ENCODE results near the gene BIRC7. TPM values are rescaled to one million over a fixed set of nuclear protein-coding genes. Genes with fewer than 3 reads are reported as not detected.
A peak's percentile ranks its signal among the peaks of the same experiment; 100 is the strongest.
"Not testable (repeated sequence)": the region's sequence is repeated elsewhere in the genome, so short reads cannot be mapped to it uniquely, and the experiment has no call there.

Gene BIRC7
- total RNA-seq, 1 donor from 2014 or later = not detected

DNA sequence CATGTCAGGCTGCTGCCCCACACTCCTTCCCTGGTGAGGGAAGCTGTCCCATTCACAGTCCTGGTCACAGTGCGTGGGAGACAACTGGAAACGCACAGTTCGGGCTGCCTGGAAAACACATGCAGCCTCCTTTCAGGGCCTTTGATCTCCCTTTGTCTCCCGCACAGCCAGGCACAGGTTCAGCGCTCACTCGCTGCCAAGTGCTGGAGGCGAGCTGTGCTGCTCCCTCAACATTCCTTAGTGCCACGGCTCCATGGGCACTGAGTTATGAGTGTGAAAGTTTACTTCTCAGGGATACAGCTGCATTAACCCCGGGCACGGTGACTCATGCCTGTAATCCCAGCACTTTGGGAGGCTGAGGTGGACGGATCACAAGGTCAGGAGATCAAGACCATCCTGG lies 28.8 kb upstream of the BIRC7 start:
- DNase-seq (ENCODE audit: low spot score in 2 of 2) = no peak
- FAIRE-seq = no peak

DNA sequence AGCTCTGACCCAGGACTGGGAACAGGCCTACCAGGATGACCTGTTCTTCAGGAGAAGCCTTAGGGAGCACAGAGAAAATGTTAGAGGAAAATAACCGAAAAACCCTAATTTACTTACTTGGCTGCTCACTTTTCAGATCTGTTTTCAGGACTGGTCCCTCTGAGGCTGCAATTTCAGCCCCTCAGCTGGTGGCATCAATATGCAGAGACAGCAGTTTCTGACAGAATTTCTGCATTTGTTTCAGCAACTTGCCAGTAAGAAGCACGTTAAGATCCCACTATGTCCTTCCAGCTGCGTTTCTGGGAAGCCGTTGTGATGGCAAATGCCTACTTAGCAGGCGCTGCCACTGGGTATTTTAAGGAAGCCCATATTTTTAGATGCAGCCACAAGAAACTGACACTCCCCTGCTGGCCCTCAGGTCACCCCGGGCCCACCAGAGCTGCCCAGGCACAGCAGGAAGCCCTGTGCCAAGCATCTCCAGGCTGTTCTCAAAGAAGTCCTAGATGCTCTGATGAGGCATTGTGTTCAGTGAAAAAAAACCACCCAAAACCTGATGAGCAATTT lies 27.3 kb upstream of the BIRC7 start:
- no peak for FAIRE-seq
- no peak for DNase-seq (ENCODE audit: low spot score in 2 of 2)

DNA sequence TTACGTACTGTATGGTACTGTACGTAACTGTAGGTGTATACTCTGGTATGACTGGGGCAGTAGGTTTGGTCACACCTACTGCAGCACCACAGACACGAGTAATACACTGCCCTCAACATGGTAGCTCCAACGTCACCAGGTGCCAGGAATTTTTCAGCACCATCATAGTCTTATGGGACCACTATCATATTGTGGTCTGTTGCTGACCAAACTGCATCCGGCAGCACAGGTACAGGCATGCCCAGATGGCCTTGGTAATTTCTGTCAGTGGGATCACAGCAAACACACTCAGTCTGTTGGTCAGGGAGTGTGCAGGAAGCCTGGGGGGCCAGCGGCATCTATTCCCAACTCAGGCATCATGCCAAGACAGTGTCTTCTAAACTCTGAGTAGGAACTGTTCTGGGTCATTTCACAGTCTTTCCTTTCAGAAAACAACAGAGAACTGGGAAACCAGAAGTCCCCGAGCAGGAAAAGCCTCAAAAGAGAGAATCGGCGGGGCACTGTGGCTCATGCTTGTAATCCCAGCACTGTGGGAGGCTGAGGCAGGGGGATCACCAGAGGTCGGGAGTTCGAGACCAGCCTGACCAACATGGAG lies 25.6 kb upstream of the BIRC7 start:
- no peak for FAIRE-seq
- DNase-seq (ENCODE audit: low spot score in 2 of 2) = no peak

DNA sequence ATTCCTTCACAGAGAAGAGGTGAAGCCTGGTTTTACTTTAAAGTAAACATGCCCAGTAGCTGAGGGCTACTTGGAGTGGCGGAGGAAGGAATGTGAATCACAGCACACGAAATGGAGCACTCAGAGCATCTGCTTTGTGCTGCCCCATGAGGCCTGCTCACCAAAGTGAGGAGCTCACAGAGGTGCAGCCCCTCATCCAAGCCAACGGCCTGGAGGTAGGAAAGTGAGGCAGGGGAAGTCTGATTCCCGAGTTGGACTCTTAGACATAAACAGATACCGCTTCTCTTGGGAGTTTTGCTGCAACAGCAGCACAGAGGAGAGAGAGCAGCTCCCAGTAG lies 23.3 kb upstream of the BIRC7 start:
- no peak for FAIRE-seq

DNA sequence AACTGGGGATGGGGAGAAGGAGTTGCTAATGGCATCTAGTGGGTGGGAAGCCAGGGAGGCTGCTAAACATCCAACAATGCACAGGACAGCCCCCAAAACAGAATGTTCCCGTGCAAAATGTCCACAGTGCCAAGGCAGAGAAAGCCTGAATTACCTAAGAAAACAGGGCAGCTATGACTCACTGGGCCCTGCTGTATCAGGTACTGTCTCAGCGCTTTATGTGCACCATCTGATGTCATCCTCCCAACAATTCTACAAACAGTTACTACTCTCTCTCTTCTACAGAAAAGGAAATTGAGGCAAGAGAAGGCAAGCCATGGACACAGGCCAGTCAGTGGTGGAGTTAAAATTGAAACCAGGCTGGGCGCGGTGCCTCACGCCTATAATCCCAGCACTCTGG lies 22.9 kb upstream of the BIRC7 start:
- DNase-seq (ENCODE audit: low spot score in 2 of 2) = no peak
- FAIRE-seq = no peak

More for the DNA sequence above, 23.3 kb upstream of the BIRC7 start:
- no peak for DNase-seq (ENCODE audit: low spot score in 2 of 2)

DNA sequence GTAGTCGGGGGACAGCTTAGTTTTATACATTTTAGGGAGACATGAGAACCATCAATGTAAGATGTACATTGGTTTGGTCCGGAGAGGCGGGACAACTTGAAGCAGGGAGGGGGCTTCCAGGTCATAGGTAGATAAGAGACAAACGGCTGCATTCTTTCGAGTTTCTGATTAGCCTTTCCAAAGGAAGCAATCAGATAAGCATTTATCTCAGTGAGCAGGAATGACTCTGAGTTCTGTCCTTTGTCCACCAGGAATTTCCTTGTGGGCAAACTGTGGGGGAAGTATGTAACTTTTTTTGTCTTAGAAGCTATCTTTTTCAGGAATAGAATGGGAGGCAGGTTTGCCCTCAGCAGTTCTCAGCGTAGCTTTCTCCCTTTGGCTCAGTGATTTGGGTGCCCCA lies 21.2 kb upstream of the BIRC7 start:
- DNase-seq (ENCODE audit: low spot score in 2 of 2) (no peak), FAIRE-seq (no peak)

DNA sequence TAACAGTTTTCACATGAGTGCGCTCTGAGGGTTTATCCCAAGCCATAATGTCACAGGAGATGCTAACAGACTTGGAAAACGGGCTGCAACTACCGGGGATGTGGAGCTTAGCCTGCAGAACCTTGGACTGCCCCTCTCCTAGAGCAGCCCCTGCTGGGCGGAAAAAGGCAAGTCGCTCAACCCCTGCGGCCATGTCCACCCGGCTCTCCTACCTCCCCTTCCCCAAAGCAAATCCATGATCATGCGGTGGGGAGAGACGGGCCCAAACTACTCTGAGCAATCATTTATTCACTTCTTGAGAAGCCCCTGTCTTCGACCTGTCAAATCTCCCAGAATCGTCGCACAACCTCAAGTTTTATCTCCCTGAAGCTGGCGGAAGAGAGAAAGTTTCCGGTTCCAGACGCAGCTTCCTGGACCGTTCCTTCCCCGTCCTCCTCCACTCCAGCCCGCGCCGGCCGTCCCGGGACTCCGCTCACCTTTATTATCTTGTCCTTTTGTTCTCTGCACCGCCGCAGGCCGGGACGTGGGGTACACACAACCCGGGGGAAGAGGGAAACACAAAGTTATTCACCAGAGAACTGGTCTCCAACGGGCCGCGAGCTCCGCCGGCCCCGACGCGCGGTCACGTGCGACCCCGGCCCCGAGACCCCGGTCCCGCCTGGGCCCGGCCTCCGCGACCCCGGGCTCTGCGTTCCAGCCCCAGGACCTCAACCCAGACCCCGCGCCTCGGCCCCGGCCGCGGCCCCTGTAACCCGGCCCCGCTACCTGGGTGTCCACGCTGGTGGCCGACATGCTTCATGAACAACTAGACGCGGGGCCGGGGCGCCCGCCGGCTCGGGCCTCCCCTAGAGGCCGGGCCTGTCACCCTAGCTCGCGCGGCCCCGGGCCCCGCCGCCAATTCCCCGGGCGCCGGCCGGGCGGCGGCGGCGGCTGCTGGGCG lies 20.3 kb upstream of the BIRC7 start:
- FAIRE-seq (no peak), DNase-seq (ENCODE audit: low spot score in 2 of 2) (no peak)

DNA sequence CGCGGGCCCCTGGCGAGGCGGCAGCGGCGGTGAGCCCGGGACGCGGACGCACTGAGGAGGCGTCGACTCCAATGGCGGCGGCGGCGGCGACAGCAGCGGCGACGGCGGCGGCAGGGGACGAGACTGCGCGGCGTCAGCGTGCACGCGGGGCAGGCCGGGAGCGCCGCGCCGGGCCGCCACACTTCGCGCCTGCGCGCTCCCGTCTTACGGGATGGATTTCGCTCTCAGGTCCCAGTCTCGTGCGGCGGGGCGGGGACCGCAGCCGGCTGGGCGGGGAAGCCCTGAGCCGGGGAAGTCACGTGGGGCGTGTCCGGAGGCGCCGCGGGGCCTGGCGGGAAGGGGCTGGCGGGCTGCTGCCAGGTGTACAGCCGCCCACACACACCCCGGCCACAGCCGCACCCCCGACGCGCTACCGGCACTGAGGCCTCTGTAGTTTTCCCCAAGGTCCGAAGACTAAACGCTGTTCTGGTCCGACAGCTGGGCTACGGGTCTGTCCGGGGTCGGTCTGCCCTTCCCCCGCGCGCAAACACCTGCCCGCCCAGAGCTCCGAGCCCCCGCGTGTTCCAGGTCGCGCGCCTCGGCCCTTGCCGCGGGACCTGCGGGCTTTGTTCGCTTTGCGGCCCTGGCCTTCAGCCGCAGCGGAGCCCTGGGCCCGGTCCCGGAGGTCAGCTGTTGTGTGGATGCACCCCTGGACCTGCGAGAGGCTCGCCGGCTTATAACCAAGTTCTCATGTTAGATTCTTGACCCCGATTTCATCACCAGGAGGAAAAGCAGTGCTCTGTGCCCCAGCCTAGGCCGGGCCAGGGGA lies 19.5 kb upstream of the BIRC7 start, which contains the start of gene YTHDF1:
YTHDF1 (minus strand) TSS at position 91 of the 808 bp plus-strand sequence. CDS start 239 bp downstream, outside the sequence.
- FAIRE-seq (no peak), DNase-seq (ENCODE audit: low spot score in 2 of 2) (peak; percentile 100)

DNA sequence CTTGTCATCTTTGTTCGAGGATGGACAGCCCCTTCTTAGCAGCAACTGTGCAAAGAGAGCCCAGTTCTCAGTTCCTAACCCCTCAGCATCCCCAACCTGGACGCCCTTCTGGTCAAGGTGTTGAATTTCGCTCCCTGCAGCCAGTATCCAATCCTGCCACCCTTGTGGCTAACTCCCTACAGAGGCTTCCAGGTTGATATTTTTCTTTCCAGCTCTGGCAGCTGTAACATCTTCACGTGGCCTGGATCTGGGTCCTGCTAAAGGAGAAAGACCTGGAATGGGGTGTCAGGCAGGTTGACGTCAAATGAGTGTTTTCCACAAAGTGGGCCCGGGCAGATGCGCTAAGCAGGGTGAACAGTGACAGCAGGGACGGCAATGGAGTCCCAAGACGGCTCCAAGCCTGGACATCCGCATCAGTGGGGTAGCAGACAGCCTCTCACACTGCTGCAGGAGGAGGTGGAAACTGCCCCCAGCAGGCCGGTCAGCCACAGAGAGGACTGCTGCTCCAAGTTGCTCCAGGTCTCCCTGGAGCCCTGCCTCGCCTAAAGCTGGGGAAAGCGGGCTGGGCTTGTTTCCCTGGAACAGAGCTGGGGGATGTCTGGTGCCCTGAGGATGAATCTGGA lies 18.7 kb upstream of the BIRC7 start:
- FAIRE-seq = no peak
- no peak for DNase-seq (ENCODE audit: low spot score in 2 of 2)

DNA sequence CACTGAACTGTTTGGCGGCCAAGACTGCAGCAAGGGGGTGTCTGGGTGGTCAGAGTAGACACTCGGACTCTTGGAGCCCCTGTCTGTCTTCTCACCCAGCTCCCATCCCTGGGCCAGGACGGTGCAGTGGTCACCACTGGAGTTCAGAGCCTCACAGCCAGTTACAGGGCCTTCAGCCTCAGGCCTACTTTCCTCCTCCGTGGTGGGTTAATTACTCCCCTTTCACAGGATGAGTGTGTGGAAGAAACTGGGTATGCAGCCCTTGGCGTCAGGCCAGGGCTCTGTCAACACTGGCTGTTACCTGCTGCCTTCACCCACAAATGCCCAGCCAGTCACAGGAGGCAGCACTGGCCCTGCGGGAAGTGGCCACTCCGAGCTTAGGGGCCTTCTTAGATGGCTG lies 18.0 kb upstream of the BIRC7 start:
- DNase-seq (ENCODE audit: low spot score in 2 of 2) (no peak), FAIRE-seq (no peak)

DNA sequence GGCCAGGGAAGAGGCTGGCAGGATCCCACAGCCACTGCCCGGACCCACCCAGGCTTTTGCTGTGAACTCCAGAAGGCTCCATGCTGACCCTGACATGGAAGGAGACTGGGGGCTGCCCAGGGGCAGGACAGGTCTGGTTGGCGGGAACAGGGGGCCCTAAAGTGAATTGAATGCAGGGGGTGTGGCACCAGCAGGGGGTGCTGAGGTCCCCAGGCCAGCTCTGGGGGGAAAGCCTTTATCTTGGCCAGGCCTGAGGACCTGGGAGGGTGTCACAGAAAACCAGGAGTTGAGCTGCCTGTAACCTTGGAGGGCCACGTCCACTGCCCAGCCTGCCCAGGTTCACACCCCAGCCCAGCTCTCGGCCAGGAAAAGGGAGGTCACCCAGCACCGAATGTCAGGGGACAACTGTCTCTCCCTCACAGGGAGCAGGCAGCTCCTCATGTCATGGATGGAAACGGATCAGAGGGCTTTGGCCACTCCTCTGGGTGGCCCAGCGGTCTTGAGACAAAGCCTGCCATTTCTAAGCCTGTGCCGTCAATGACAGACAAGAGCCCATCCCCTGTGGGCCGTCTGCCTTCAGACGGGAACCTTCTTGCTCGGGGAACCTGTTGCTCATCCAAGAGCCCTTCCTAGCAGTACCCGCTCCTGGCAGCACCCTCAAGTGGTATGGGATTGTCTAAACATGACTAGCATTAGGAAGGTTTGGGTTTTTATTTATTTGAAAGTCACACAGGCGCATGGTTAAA lies 16.8 kb upstream of the BIRC7 start:
- DNase-seq (ENCODE audit: low spot score in 2 of 2) (no peak), FAIRE-seq (no peak)

DNA sequence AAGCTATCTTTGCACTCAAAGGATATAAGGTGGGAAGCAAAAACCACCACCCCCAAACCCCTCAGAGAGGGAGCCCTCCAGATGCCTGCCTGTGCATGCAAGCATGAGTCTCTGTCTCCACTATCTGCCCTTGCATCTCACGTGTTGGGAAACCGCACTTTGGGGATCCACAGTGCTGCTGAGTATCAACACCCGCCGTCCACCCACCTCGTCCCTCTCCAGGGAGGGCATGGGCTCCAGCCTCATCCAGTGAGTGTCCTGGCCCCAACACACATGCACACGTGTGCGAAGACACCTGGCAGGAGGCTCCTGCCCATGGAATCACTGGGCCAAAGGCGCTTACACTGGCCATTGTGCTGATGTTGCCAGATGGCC lies 16.3 kb upstream of the BIRC7 start:
- no peak for FAIRE-seq
- no peak for DNase-seq (ENCODE audit: low spot score in 2 of 2)

DNA sequence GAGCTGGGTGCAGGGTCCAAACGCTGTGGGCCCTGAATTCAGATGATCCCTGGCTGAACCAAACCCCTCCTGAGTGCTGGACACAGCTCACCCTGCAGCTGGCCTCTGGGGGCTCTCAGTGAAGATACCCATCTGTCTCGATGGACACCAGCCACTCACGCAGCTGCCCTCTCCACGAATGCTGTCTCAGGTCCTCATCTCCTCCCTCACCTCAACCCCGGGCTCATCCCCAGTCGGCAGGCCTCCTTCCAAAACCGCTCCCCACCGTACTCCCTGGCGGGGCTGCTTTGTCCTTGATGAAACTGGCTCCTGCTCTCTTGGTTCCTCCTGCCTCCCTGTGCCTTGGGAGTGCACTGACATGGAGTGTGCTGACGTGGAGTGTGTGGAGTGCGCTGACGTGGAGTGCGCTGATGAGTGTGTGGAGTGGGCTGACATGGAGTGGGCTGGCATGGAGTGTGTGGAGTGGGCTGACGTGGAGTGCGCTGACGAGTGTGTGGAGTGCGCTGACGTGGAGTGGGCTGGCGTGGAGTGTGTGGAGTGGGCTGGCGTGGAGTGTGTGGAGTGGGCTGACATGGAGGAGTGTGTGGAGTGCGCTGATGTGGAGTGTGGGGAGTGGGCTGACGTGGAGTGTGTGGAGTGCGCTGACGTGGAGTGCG lies 15.7 kb upstream of the BIRC7 start:
- FAIRE-seq (no peak), DNase-seq (ENCODE audit: low spot score in 2 of 2) (no peak)

DNA sequence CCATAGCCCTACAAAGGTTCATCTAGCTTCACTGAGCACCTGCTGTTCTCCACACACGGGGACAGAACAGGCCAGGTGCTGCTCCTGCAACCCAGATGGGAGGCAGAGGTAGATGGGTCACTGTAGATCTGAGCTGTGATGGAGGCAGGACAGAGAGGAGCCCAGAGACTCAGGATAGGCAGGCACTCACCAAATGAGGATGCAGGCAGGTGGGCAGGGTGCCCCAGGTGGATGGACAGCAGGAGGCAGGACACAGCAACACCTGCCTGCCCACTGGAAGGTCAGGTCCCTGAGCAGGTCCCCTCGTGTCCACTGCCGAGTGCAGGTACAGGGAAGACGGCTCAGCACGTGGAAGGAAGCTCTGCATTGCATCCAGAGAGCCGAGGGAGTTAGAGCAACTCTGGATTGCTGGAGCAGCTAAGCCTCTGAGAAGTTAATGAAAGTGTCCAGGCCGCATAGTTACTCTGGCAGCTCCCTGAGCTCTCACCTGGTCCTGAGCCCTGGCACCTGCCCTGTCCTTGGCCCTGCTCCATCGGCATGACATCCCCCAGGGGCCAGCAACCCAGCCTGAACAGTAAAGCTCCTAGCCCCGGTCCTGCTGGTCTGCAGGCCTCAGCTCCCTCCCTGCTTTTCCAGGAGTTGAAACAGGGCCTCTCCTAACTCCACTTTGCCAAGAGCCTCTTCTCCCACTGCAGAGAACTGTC lies 14.9 kb upstream of the BIRC7 start:
- no peak for FAIRE-seq
- no peak for DNase-seq (ENCODE audit: low spot score in 2 of 2)

DNA sequence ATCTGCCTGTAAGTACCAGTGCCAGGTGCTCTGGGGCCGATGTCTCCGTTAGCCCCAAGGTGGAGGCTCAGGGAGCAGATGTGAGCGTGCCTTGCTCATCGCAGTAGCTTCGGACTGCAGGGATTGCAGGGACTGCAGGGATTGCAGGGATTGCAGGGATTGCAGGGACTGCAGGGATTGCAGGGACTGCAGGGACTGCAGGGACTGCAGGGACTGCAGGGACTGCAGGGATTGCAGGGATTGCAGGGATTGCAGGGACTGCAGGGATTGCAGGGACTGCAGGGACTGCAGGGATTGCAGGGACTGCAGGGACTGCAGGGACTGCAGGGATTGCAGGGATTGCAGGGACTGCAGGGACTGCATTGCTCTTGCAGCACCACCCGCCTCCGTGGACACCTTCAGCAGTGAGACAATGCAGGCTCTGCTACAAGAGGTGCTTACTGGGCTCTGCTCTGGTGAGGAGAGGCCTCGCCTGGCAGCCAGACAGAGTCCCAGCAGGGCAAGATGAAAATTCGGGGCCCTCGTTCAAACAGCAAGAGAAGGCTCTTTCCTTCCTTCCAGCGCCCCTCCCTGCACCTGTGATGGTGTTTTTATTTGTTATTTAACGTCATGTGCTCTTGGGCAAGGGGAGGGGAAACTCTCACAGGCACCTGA lies 14.2 kb upstream of the BIRC7 start:
- FAIRE-seq; DNase-seq (ENCODE audit: low spot score in 2 of 2): not testable (repeated sequence)

DNA sequence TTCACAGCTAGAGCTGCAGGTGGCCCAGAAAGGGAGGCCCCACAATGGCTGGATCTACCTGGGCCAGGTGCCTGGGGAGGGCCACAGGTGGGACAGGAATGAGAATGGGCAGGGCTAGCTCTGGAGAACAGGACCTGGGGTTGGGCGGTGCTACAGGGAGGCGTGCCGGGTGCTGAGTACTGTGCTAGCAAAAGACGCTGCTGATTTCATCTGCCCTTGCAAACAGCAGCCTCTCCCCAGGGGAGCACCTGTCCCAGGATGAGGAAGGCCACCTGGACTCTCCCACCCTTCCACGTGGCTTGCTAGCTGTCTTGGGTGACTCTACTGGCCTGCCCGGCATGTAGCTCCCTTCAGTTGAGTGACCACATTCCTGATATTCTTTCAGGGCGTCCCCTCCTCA lies 13.2 kb upstream of the BIRC7 start:
- DNase-seq (ENCODE audit: low spot score in 2 of 2) (no peak), FAIRE-seq (no peak)

DNA sequence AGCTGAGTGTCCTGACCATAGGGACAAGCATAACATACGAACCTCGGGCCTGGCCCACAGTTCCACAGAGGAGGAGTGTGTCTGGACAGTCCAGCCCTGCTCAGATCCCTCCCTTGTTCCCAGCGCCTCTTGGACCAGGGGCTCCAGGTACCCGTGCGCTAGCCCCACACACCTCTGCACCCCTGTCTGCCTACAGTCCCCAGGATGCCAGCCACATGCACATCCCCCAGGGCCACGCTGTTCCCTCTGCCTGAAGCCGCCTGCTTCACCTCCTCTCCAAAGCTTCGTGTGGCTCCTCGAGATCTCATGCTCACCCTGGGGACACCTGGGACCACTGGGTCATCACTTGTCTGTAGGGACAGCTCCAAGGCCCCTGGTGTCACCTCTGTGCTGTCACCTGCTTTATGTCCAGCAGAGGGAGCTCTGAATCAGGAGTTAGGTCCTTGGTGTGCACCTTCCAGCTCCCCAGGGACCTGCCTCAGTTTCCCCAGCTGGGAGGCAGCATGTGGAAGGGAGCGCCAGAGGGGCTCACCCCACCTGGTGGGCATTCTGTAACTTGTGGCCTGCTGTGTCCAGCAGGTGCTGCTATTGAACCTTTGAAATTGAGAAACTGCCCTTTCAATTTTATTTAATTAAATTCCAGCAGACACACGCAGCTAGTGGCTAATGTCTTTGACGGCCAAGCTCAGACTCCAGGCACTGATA lies 12.4 kb upstream of the BIRC7 start:
- FAIRE-seq (no peak), DNase-seq (ENCODE audit: low spot score in 2 of 2) (peak in 1 of 2 donors; percentile 49)

Data from frontal cortex (tissue), 4 donors.